GM21737 (cell line): Measurements from ENCODE around the gene TMEM141.
"Not testable (repeated sequence)": the region's sequence is repeated elsewhere in the genome, so short reads cannot be mapped to it uniquely, and the experiment has no call there.

Experiments used
- ATAC-seq: cut with Tn5 transposase; IDR thresholded peaks from one replicate; pipeline ENCODE4 v1.9.1; 2021; ENCODE audit warnings: mild to moderate bottlenecking, moderate library complexity; ENCODE audit not compliant: unreplicated experiment

Gene TMEM141

DNA sequence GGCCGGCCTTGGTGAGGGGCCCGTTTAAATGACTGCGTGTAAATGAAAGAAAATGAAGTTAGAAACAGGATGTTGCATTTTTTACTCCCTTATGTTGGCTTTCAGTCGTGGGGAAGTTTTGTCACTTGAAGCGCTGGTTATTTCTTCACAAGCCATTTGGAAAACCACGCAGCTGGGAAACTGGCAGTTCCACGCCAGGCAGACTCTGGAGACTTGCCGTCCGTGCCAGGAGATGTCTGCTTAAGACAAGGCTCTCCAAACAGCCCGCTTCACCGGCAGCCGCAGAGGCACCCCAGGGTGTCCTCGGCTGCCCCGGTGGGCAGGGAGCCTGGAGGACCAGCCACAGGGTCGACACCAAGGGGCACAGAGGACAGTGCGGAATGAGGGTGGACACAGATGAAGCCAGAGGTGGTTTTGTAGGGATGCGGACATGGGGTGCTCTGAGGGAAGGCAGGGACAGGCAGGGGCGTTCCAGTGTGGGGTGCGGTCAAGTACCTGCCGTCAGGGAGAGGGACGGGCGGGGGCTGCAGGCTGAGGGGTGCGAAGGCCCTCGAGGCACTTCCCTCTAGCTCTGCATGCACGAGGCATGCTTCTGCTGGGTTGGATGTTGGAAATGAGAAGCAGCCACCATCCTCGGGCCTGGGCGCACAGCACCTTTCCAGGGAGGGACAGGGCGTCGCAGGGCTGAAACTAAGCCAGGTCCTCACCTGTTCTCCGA, 40.0 kb downstream of the TMEM141 start:
- no peak for ATAC-seq

DNA sequence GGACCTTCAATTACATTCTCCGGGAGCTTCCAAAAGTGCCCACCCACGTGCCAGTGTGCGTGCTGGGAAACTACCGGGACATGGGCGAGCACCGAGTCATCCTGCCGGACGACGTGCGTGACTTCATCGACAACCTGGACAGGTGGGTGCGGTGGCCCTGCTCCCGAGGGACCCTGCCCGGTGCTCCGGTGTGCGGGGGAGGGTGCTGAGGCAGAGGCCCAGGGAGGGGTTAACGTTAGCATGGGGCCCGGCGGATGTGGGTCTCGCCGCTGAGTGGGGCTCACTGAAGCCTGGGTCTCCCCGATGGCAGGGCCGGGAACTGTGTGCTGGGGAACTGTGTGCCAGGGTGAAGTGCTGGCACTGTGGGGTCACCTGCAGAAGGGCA, 40.6 kb downstream of the TMEM141 start:
- ATAC-seq: no peak

DNA sequence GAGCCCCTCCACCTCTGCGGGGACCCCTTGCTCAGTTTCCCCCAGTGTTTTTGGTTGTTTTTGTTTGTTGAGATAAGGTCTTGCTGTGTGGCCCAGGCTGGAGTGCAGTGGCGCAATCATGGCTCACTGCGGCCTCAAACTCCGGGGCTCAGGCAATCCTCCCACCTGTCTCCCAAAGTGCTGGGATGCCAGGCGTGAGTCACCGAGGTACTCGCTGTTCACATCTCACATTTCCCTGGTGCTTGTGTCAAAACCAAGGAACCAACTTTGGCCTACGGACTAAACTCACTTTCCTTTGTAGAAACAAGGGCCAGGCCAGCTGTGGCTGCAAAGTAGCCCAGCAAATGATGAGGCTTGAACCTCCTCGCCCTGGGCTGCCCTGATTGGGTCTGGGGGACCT, 41.4 kb downstream of the TMEM141 start:
- no peak for ATAC-seq

DNA sequence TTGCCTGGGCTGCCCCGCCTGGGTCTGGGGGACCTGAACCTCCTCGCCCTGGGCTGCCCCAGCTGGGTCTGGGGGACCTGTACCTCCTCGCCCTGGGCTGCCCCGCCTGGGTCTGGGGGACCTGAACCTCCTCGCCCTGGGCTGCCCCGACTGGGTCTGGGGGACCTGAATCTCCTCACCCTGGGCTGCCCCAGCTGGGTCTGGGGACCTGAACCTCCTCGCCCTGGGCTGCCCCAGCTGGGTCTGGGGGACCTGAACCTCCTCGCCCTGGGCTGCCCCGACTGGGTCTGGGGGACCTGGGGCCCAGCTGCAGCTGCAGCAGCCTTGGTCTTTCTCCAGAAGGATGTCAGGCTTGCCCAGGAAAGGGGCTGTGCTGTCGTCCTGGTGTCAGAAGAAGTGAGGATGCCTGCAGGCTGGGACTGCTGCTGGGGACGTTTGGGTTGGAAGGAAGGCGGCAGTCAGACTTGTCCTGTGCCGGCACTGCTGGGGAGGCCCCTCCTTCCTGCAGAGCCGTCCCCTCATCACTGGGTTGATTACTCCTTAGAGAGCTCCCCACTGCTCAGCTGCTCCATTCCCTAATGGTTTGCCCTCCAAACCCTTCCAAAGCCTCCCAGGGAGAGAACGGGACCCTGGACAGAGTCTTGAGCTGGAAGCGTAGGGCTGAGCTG, 42.4 kb downstream of the TMEM141 start:
- ATAC-seq: not testable (repeated sequence)

DNA sequence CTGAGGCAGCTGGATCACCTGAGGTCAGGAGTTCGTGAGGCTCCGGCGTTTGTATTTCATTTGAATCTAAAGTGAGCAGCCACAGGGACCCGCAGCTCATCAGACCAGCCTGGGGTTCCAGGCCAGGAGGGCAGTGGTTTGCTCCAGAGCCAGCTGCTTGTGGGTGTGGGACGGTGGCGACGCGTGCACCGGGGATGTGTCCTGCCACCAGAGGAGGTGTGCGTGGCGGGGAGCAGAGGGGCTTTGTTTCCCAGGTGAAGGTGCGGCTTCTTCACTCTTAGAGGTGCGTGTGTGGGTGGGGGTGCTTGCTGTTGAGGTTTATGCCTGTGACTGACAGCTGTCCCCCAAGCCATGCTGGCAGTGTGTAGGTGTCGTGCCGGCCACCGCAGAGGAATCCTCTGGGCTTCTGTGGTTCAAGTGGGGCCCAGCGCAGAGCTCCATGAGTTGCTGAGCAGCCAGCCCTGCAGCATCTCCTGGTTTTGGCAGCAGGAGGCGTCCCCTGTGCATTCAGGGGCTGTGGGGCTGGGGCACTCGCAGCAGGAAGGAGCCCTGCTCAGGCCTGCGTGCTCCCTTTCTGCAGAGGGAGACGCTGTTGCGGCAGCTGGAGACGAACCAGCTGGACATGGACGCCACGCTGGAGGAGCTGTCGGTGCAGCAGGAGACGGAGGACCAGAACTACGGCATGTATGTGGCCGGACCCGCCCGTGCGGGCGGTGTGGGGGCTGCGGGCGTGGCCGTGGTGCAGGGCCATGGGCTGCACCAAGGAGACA, 44.2 kb downstream of the TMEM141 start:
- no peak for ATAC-seq

DNA sequence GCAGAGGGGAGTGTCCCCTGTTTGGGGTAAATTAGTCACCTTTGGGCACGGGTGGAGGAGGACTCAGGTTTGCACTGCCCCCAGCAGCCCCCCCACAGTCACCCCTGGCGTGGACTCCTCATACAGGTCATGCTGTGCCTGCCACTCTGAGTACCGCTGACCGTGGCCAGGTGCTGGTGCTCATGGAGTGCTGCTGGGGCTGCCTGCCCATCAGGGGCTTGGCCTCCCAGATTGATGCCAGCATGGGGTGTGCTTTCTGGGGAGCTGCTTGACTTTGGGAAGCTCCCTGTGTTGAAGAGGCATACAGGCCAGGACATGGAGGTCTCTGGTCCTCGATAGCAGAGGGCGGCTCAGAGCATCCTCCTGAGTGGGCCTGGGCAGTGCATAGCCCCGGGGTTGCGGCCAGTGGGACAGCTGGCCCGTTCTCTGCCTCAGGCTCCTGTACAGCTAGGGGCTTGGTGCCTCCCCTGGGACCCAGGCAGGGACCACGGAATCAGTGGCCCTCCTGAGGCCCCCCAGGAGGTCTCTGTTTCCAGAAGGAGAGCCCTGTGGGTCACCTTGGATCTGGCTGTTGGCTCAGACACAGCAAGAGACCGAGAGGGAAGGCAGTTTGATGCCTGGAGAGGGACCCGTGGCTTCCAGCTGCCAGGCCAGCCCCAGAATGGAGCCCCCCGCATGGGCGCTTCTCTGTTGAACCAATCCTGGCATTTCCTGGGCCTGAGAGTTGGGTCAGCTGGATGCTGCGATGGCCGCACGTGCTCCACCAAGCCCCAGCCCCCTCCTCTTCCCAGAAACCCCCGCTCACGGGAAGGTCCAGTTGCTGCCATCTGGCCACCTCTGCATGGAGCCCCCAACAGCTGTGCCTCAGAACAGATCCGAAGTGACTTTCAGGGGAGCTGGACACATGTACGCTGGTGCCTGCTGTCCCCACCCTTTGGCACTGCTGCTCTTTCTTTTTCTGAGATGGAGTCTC, 45.1 kb downstream of the TMEM141 start:
- no peak for ATAC-seq

DNA sequence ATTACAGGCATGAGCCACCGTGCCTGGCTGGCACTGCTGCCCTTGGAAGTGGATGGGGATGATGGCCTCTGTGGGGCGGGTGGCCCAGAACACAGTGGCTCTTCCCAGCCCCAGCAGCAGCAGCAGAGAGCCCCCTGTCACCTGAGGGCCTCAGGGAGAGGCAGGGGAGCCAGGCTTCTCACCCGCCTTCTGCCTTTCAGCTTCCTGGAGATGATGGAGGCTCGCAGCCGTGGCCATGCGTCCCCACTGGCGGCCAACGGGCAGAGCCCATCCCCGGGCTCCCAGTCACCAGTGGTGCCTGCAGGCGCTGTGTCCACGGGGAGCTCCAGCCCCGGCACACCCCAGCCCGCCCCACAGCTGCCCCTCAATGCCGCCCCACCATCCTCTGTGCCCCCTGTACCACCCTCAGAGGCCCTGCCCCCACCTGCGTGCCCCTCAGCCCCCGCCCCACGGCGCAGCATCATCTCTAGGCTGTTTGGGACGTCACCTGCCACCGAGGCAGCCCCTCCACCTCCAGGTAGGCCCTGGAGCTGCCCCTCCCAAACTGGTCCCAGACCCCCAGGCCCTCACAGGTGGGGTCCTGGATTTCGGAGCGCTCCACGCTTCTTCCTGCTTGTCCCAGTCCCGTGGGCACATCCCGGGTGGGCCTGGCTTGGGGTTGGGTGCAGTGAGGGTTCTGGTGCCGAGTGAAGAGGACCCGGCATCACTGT, 46.2 kb downstream of the TMEM141 start:
- no peak for ATAC-seq

DNA sequence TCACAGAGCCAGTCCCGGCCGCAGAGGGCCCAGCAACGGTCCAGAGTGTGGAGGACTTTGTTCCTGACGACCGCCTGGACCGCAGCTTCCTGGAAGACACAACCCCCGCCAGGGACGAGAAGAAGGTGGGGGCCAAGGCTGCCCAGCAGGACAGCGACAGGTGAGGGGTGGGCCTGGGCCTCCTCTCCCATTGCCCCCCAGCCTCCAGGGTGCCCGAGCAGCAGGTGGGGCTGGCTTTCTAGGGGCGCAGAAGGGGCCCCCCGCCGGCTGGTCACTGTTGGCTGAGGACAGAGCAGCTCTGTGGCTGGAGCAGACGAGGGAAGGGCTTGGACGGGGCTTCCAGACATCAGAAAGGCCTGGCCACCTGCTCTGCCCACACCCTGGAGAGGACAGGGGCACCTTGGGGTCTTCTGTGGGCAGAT, 46.7 kb downstream of the TMEM141 start:
- ATAC-seq: not testable (repeated sequence)

DNA sequence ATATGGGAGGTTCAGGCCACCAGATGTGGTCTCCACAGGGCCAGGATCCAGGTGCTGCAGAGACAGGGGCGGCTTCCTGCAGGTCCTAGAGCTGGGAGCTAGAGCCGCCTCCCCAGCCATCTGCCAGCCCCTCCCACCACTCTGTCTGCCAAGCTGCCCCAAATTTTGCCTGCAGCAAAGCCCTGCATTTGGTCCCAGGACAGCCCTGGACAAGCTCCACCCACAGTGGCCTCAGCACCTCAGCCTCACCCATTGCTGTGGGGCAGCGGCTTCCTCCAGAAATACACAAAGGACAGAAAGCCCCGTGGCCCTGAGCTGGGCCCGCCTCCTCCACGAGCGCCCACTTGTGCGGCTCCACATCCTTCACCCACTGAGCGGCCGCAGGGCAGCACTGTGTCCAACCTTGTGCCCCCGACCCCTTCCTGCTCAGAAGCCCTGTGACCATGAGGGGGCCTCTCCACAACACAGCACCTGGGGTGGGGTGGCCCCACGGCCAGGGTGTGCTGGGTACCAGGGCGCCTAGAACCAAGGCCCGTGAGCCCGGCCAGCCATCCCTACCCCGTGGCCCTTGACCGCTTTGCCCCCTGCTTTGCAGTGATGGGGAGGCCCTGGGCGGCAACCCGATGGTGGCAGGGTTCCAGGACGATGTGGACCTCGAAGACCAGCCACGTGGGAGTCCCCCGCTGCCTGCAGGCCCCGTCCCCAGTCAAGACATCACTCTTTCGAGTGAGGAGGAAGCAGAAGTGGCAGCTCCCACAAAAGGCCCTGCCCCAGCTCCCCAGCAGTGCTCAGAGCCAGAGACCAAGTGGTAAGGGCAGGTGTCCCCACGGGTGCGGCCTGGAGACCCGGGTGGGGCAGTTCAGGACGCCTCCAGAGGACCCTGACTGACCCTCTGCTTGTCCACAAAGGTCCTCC, 47.4 kb downstream of the TMEM141 start:
- no peak for ATAC-seq

DNA sequence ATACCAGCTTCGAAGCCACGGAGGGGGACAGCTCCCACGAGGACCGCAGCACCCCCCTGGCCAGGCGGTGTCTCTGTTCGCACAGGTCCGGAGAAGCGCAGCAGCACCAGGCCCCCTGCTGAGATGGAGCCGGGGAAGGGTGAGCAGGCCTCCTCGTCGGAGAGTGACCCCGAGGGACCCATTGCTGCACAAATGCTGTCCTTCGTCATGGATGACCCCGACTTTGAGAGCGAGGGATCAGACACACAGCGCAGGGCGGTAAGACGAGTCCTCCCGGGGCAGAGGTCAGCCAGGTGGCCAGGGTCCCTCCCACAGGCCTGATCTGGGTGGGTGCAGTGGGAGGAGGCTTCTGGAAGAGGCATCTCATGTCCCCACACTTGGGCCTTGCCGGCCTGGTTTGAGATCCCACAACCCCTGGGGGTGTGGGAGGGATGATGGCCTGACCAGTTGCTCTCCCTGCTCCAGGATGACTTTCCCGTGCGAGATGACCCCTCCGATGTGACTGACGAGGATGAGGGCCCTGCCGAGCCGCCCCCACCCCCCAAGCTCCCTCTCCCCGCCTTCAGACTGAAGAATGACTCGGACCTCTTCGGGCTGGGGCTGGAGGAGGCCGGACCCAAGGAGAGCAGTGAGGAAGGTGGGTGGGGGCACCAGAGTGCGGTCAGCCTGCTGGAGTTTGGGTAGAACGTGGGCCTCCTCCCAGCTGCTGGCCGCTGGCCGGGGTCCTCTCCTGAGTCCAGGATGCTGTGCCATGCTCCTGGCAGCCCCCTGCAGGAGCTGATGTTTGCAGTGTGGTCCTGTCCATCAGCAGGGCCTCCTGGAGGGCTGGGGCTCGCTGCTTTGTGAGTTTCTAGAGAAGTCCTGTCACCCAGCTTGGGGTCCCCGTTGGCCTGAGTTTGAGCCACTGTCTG, 48.3 kb downstream of the TMEM141 start:
- no peak for ATAC-seq

DNA sequence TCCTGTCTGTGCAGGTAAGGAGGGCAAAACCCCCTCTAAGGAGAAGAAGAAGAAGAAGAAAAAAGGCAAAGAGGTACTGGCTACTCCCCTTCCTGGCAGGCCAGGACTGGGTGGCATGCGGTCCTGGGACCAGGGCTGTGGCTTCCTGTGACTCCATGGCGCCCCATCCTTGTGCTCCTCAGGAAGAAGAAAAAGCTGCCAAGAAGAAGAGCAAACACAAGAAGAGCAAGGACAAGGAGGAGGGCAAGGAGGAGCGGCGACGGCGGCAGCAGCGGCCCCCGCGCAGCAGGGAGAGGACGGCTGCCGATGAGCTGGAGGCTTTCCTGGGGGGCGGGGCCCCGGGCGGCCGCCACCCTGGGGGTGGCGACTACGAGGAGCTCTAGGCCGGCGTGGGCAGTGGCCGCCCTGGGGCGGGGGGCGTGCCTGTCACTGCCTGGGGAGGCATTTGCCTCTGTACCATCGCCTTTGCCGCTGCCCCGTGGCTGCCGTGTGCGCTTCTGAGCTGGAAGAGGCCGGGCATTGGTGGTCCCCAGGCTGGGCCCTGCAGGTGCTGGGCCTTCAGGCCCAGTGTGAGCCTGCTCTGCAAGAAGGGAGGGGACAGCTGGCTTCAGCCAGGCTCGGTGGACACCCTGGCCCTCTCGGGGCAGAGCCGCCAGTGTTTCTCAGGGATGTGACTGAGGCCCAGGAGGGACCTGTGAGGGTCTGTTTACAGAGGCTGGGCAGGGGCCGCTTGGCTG, 49.2 kb downstream of the TMEM141 start:
- ATAC-seq: no peak

DNA sequence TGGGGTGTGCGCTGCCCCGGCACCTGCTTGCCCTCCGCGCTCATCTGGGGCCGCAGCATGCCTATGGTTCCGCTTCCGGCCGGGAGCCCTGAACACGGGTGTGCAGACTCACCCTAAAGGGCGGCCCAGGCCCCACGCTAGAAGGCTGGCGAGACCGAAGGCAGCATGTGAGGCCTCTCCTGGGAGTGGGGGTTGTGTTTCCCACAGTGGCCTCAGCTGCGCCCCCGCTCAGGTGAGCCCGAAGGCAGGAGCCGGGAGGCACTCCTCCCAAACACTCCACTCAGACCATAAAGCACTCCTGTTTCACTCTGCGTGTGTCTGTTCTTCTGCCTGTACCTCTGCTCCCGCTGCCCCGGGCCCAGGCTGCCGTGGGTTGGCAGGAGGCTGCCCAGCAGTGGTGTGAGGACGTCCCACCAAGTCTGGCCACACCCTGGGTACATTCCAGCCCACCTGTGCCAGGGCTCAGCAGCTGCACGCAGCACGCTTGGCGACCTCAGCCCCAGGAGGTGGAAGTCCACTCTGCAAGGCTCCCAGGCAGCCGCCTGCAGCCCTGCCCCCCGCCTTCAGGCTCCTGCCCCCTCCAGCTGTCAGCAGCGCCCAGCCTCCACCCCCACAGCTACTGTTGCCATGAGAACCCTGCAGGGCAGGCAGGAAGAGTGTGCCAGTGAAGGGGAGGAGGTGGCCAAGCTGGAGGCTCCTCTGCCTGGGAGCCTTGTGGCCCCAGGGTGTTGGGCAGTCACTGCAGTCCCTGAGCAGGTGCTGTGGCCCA, 49.9 kb downstream of the TMEM141 start:
- no peak for ATAC-seq

DNA sequence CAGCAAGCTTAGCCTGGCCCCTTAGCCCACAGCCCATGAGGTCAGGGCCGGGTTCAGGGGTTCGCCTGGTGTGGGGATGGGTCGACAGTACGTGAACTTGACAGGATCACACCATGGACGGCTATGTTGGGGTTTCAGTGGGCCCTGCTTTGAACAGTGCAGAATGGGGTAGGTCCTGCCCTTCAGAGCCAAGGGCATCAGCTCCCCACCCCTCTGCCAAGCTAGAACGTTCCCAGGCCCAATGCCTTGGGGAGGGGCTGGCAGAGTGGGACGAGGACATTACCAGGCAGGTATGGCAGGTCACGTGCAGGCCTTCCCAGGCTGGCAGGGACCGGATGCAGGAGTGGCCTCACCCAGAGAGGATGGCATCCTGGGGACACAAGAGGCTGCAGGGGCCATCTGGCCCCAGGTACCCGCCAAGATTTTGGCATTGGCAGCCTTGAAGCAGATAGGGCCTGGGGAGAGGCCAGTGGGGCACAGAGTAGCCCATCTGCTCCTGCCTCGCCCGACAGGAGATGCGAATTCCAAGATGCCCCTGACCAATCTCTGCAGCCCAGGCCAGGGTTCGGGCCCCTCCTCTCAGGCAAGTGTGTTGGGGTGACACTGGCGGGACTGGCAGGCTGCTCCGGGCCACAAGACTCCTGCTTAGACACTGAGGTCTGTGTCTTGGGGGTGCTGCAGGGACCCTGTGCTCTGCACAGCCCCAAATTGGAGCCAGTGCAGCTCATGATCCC, 50.7 kb downstream of the TMEM141 start:
- not testable (repeated sequence) for ATAC-seq

DNA sequence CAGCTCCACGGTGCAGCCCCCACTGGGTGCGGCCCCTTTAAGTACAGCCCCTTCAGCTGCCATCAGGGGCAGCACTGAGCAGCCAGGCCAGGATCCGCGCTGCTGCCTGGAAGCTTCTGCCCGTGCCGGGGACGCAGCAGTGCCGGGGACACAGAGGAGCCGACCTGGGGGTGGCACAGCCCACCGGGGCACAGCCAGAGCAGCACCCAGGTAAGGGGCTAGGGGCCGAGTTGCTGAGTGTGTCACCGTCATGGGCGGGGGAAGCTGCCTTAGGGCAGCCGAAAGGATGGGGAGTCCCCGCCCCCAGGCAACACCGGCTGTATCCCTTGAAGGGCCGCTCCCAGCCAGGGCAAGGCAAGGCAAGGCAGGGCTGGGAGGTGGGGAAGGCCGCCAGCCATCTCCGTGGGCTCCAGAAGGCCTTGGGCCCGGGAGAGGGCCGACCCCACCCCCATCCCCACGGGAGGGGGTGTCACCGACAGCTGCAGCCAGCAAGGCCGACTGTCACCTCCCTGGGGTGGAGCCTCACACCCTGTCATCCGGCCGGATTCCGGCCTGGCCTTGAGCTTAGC, 51.3 kb downstream of the TMEM141 start, which contains the start of gene AJM1:
Gene AJM1 (plus strand): TSS at position 99 of the 569 bp plus-strand sequence. CDS start 1,937 bp downstream, outside the sequence.
- ATAC-seq: peak; percentile 54
